HFF-Myc (cell line): ENCODE results near the gene GAS2.

Experiments
- DNase-seq: peaks from one replicate; pipeline ENCODE4 v3.0.0-alpha.2; 2011; ENCODE audit warnings: low read depth; ENCODE audit errors: extremely low read depth
- H3K4me3 ChIP-seq: replicated peaks from 2 replicates; pipeline ENCODE4 v1.5.1; 2011; ENCODE audit warnings: low read depth, mild to moderate bottlenecking, control low read depth, low read length
- TF ChIP-seq, protein P1 (sequence below): IDR thresholded peaks from 2 replicates; pipeline ENCODE4 v1.5.1; 2012; ENCODE audit warnings: mild to moderate bottlenecking, low read depth, low read length, control low read depth; ENCODE audit errors: missing control alignments

The GAS2 gene

DNA sequence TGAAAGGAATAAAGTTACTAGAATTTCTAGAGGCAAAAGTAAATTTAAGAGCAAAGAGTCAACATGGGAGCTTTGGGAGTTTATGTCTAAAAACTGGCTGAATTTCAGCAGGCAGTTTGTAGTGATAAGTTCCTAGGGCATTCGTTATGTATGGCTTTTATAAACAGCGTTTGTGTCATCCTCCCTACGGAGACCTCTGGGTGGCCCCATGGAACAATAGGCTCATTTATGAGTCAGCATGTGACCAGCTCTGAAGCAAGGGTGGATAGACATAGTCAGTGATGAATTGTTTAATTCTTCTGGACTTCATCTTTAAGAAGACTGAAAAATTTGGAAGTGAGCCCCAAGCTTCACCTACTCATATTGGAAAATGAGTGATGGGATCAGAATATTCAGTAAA is 126.1 kb downstream of the GAS2 start:
- TF ChIP-seq, protein P1, sequence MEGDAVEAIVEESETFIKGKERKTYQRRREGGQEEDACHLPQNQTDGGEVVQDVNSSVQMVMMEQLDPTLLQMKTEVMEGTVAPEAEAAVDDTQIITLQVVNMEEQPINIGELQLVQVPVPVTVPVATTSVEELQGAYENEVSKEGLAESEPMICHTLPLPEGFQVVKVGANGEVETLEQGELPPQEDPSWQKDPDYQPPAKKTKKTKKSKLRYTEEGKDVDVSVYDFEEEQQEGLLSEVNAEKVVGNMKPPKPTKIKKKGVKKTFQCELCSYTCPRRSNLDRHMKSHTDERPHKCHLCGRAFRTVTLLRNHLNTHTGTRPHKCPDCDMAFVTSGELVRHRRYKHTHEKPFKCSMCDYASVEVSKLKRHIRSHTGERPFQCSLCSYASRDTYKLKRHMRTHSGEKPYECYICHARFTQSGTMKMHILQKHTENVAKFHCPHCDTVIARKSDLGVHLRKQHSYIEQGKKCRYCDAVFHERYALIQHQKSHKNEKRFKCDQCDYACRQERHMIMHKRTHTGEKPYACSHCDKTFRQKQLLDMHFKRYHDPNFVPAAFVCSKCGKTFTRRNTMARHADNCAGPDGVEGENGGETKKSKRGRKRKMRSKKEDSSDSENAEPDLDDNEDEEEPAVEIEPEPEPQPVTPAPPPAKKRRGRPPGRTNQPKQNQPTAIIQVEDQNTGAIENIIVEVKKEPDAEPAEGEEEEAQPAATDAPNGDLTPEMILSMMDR = no peak
- no peak overlapping the region for H3K4me3 ChIP-seq
- no peak for DNase-seq

DNA sequence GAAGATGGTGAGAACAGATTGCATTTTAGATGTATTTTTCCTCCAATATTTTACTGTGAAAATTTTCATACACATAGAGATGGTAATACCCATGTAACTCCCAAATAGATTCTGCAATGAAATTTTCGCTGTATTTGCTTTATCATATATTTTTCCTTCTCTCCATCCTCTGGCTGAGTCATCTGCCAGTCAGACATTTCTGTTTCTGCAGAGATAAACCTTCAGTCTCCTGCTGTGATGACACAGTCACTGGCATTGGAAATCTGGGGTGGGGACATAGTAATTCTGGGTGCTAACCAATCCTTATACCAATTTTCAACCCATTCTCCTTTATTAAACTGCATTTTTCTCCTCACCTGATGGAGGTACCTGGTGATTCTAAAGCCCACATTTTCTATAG is 129.5 kb downstream of the GAS2 start:
- TF ChIP-seq, protein P1 = no peak
- DNase-seq = no peak
- H3K4me3 ChIP-seq = no peak overlapping the region

DNA sequence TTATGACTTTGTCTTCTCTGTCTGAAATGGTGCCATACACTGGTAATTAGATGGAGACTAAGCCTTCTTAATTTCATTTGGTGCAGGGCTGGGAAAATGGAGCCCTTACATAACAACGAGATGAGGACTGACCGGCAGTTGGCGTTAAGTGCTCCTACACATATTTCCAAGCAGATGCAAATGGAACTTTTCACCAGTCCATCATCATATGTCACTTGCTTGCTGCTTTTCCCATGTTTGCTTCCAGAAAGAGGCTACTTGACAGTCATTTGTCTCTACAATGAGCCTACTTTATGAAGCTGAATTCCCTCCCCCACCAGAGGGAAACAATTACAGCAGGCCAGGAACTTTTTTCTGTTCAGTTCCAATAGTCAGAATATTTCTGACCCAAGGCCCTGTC is 130.6 kb downstream of the GAS2 start:
- DNase-seq = no peak
- TF ChIP-seq, protein P1 = no peak
- no peak overlapping the region for H3K4me3 ChIP-seq

DNA sequence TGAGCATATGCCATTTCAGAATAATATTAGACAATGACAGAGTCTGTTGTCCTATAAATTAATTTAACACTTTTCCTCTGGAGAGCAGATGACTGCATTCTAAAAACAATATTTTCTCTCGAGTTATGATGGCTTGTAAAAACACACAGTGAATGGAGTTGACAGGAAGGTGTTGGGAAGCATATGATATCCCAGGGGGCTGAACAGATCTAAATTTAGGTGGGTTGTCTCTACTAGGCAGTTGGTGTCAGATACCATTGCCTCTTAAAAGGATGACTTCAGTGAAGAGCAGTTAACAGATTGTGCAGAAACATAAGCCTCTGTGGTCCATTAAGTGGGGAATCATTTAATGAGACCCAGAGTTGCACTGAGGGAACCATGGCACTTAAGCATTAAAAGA is 132.5 kb downstream of the GAS2 start:
- TF ChIP-seq, protein P1 = no peak
- DNase-seq = no peak

DNA sequence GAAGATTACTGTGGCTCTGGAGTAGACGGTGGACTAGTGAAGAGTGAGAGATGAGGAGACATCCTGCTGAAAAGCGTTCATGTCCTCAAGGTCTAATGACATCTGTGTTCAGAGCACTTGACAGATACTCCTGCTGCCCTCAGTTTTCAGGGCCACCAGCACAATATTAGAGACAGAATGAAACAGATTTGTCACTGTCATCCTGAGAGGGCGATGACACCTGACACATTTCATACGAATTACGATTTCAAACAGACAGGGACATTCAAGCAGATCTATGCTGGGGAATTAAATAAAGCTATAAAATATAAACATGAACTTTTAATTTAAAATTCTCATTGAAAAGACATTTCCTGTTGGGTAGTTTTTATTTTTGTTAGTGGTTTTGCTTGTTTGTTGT is 134.1 kb downstream of the GAS2 start:
- no peak overlapping the region for H3K4me3 ChIP-seq
- TF ChIP-seq, protein P1 = no peak
- no peak for DNase-seq

More for the DNA sequence above, 132.5 kb downstream of the GAS2 start:
- no peak overlapping the region for H3K4me3 ChIP-seq

DNA sequence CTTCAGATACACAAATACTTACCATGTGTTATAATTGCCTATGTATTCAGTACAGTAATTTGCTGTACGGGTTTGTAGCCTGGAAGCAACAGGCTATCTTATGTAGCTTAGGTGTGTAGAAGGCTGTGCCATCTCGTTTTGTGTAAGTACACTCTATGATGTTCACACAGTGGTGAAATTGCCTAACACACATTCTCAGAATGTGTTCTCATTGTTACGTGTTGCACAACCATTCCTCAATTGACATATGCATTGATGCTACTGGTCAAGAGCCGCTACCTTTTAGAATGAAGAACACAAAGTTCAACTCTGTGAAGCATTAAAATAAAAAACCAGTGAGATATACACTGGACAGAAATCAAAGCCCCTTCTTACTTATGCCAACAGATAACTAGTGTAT is 136.4 kb downstream of the GAS2 start:
- no peak for DNase-seq
- TF ChIP-seq, protein P1 = no peak
- no peak overlapping the region for H3K4me3 ChIP-seq

DNA sequence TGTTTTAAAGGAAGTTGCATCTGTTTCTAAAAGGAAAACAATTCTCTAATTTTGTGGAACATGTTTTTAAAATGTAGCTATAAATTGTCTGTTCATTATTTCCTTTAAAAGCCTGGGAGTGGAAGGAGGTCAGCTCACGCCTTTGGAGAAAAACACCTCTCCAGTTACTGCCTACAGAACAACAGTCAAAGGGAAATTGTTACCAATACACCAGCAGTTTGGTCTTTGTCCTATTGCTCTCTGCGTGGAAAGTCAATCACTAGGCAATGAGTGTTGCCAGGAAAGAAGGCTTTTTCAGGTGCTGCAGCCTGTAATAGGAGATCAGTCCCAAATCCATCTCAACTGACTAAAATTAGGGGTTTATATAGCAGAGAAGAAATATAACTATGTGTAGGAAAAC is 141.0 kb downstream of the GAS2 start:
- H3K4me3 ChIP-seq = no peak overlapping the region
- TF ChIP-seq, protein P1 = no peak
- DNase-seq = no peak
